Limb (tissue), 2 donors: Measurements from ENCODE around the gene PALLD.

Source experiments
- DNase-seq, 2 donors: peaks; one replicate each; pipeline ENCODE4 v3.0.0-alpha.2; 2016; ENCODE audit errors: extremely low spot score in 2 of 2

Gene PALLD

DNA sequence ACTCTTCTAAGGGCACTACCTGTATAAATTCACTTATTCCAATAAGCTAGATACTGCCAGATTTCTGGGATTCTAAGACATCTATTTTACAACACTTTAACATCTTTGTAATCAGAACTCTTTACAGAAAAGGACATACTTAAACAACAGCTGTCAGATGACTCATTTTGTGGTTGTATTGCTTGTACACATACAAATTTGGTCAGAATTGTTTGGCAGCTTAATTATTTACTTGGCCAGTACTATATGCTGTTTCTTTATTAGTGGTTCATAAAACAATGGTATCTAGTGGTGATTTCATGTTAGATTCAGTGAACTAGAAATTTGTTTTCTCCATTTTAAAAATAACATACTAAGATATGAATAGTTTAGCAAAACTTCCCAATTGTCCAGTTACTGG, 27.2 kb downstream of the PALLD start:
- no peak for DNase-seq

DNA sequence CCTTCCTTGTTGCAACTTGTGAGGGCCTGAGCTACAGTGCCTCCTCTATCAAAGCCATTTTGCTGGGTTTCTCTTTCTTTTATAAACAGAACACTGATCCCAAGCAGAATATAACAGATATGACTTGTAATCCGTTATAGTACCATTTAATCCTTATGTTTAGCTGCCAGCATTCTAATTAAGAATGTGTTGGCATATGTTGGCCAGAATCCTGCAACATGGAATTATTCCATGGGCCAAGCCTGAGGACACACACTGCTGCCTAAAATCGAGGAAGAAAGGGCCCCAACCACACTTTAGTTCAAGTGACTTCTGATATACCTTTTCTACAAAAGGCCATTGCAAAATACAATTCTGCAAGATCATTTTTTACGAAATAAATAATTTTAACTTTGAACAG, 28.0 kb downstream of the PALLD start:
- no peak for DNase-seq

GRCh38 chr4:168527560-168527959, 30.7 kb downstream of the PALLD start:
- DNase-seq, result no peak

DNA sequence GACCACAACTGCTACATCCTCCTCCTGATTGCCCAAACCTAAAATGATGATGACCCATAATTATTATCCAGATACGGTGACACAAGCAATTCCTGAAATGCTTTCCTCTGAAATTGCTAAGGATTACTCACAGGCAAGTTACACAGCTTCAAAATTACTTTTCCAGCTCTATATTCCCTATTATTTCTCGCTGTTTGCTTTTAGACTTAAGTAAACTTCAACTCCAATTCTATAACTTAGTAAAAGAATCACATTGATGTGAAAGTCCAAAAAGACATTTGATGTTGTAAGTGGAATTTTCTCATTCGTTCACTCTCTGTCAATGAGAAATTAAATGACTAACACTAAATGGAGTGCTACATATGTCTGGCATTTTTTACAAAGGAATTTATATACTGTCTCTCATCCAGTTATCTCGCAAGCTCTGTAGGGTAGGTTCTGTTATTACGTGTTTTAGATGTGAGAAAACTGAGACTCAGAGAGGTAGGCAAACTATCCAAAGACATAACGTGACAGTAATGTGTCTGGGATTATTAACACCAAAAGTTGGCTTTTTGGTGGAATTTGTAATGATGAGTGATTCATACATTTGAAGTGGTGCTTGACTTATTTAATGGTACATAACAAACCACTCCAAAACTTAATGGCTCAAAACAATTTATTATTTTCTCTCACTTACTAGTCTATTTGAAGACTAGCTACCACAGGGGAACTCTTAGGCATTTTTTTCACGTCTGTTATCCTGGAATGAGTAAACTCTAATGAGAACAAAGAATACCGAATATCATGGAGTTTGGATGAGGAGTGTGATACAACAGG, 31.5 kb downstream of the PALLD start:
- DNase-seq, result no peak

GRCh38 chr4:168529257-168529656, 32.4 kb downstream of the PALLD start:
- no peak for DNase-seq

- DNase-seq, result no peak
Observed at GRCh38 chr4:168531305-168531704, 34.5 kb downstream of the PALLD start.

DNA sequence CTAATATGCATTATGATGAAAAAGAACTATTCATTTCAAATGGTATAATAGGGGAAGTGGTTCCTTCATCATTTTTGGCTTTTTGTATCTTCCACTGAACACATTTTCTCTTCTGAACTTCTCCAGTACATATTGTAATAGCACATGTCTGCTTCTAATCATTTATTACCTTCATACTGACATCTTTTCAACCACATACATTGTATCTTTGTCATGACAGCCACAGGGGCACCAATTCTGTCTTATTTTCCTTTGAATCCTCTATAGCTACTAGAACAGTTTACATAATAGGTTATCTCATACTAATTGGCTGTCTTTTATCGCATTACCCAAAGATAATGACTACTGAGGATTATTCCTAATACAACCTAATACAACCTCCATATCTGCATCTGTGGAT, 37.7 kb downstream of the PALLD start:
- DNase-seq, result no peak

GRCh38 chr4:168535689-168536088, 38.8 kb downstream of the PALLD start:
- DNase-seq, result no peak

- no peak for DNase-seq
Observed at GRCh38 chr4:168536448-168536847, 39.6 kb downstream of the PALLD start.

GRCh38 chr4:168537086-168537485, 40.2 kb downstream of the PALLD start:
- no peak for DNase-seq

DNA sequence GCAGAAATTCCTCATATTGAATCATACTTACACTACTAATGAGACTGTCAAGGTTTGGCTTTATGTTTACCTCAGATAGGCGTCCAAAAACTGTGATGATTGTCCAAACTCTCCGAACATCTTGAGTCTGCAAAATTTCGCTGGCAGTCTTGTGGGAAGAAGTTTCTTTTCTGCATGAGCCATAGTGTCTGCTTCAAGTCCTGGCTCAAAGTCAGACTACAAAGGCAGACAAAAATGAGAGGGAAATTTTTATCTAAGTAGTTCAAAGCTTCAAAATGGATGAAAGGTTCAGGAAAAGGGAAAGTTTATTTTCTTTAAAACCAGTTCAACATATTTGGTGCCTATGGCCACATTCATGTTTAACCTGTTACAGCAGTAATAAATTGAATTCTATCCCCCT, 40.7 kb downstream of the PALLD start:
- DNase-seq, result no peak

- no peak for DNase-seq
Observed at GRCh38 chr4:168538632-168539031, 41.8 kb downstream of the PALLD start.

DNA sequence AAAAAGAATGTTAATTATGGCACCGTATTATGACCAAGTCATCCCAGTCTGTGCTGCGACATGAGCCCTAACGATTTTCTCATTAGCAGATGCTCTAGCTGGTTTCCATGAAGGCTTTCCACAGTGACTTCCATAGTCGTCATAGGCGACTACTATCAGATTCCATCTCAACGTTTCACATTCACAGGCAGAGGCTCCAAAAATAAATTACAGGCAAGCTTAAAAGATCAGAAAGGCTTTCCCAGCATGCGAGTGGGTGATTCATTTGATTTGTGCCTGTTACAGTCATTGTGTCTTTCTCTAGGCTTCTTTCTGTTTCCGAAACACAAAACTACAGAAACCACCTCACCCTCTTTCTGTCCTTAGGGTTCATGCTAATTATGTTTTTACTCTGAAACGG, 43.2 kb downstream of the PALLD start:
- DNase-seq, result no peak

GRCh38 chr4:168540503-168541265, 43.8 kb downstream of the PALLD start:
- no peak for DNase-seq

DNA sequence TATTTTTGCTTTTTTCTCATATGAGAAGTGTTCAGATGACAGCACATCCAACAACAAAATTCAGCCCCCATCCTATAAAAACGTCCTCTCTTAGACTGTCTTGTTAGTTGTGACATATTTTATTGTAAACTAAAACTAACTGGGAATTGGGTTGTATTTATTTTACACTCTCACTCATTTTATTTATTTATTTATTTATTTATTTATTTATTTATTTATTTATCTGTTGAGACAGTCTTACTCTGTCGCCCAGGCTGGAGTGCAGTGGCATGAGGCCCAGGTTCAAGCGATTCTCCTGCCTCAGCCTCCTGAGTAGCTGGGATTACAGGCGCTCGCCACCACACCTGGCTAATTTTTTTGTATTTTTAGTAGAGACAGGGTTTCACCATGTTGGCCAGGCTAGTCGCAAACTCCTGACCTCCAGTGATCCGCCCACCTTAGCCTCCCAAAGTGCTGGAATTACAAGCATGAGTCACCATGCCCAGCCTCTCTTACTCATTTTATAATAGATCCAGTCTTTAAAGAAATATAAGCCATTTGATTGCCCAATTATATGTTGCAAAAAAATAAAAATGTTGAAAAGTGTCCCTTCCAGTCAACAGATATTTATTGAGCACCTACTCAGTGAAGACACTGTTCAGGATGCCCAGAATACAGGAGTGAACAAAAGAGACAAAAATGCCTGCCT, 44.6 kb downstream of the PALLD start:
- DNase-seq, result no peak

GRCh38 chr4:168549143-168549542, 52.3 kb downstream of the PALLD start:
- DNase-seq, result no peak

GRCh38 chr4:168550064-168550766, 53.4 kb downstream of the PALLD start:
- DNase-seq, result no peak

DNA sequence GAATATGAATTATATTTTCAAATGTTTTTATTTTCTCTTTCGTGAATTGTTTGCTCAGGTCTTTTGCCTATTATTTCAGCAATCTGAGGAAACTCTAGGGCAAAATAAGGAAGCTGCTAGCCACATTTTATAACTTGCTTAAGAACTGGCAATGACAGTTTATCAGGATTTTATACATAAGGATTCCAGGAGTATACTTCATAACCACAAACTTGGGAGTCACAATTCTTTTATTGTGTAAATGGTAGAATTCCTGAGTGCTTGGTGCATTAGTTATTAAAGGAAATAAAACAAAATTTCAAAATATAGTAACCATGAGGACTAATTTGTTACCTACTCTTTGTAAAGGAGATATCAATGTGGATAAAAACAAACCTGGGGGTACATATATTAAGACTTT, 54.4 kb downstream of the PALLD start:
- DNase-seq, result no peak

DNA sequence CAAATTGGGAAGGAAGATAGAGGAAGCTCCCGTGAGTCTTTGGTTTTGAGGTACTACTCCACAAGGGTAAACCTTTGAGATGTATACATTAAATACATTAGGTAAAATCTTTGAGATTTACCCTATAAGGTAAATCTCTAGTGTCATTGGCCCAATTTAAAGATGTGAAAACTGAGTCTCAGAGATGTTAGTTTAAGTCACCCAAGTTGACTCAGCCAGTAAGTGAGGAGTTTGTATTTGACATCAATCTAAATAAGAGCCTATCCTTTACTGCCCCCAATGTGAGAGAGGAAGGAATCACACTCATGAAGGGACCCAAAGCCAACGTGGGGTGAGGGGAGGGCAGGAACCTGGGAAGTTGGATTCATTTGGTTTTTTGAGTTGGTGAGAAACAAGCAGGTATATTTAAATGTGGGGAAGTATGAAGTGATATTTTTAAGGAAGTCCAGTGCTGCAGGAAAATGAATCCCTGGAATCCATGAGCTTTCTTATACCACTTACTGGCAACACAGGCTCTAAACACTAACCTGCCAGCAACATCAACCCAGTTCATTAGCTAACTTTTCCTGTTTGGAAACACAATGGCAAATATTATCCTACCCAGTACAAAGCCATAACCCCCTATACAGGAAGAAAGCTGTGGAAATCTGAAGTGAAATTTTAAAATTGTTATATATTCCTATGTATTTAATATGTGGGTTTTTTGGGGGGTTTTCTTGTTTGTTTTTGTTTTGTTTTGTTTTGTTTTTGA, 55.3 kb downstream of the PALLD start:
- DNase-seq, result no peak

GRCh38 chr4:168553714-168554370, 57.0 kb downstream of the PALLD start:
- DNase-seq, result no peak
